Smooth muscle cell (in vitro differentiated cells): ENCODE measurements around the gene BLOC1S2. TPM values are rescaled to one million over a fixed set of nuclear protein-coding genes. Genes with fewer than 3 reads are reported as not detected.

Experiments
- DNase-seq: peaks from one replicate; lab custom pipeline; 2025; ENCODE audit not compliant: unreplicated experiment; lab: John Stamatoyannopoulos, UW
- H2AFZ ChIP-seq: fragments of 200-600 bp; sonication (generic); 2 replicates; pipeline ENCODE4 v1.6.0; 2016; ENCODE audit warnings: antibody characterized with exemption, low read depth, mild to moderate bottlenecking
- H3F3A ChIP-seq: fragments of 200-600 bp; sonication (generic); 2 replicates; pipeline ENCODE4 v1.6.0; 2017; ENCODE audit warnings: antibody characterized with exemption, low read depth
- H3K27ac ChIP-seq: fragments of 200-600 bp; sonication (generic); 2 replicates; pipeline ENCODE4 v1.5.1; 2016; ENCODE audit warnings: low read depth, mild to moderate bottlenecking
- H3K27me3 ChIP-seq: fragments of 200-600 bp; sonication (generic); 2 replicates; pipeline ENCODE4 v1.6.1; 2016; ENCODE audit warnings: low read depth, mild to moderate bottlenecking
- H3K36me3 ChIP-seq: fragments of 200-600 bp; sonication (generic); 2 replicates; pipeline ENCODE4 v1.5.1; 2016; ENCODE audit warnings: low read depth
- H3K4me1 ChIP-seq: fragments of 200-600 bp; sonication (generic); 2 replicates; pipeline ENCODE4 v1.5.1; 2016; ENCODE audit warnings: low read depth
- H3K4me2 ChIP-seq: fragments of 200-600 bp; sonication (generic); 2 replicates; pipeline ENCODE4 v1.6.0; 2016; ENCODE audit warnings: mild to moderate bottlenecking
- H3K4me3 ChIP-seq: fragments of 200-600 bp; sonication (generic); 2 replicates; pipeline ENCODE4 v1.5.1; 2016; ENCODE audit warnings: mild to moderate bottlenecking
- H3K79me2 ChIP-seq: fragments of 200-600 bp; sonication (generic); 2 replicates; pipeline ENCODE4 v1.6.0; 2016; ENCODE audit warnings: low read depth, mild to moderate bottlenecking
- H3K9ac ChIP-seq: fragments of 200-600 bp; sonication (generic); 2 replicates; pipeline ENCODE4 v1.6.0; 2016; ENCODE audit warnings: low read depth
- H3K9me3 ChIP-seq: fragments of 200-600 bp; sonication (generic); replicated peaks from 2 replicates; pipeline ENCODE4 v1.5.1; 2016; ENCODE audit warnings: low read depth
- H4K20me1 ChIP-seq: fragments of 200-600 bp; sonication (generic); 2 replicates; pipeline ENCODE4 v1.6.0; 2016; ENCODE audit warnings: low read depth
- CTCF ChIP-seq: fragments of 200-600 bp; sonication (generic); IDR thresholded peaks from 2 replicates; pipeline ENCODE4 v1.5.1; 2017; ENCODE audit warnings: borderline replicate concordance, mild to moderate bottlenecking, antibody characterized with exemption; ENCODE audit not compliant: insufficient read depth, poor library complexity, severe bottlenecking
- WGBS: methylation state at CpG from one replicate; pipeline ENCODE4 v1.1.7; 2016; ENCODE audit warnings: low lambda C conversion rate; 5-methylcytosine and 5-hydroxymethylcytosine counted together
- polyA plus RNA-seq: library from polyadenylated mRNA; unstranded; fragments of >200 nt; fragmentation: Nextera tagmentation; extraction: Ambion mirVana; gene quantifications from 2 replicates; pipeline ENCODE4 v1.2.1, GENCODE V29; 2016
- total RNA-seq: library from RNA; depleted of rRNA; stranded (reverse); fragments of >200 nt; gene quantifications from 2 replicates; pipeline ENCODE4 v1.2.3, GENCODE V29; 2014

The BLOC1S2 gene
- total and polyA plus RNA-seq, 2 experiments from 2014 or later, result 62.0 to 67.2 TPM

GRCh38 chr10:100327007-100327717 is 40.7 kb upstream of the BLOC1S2 start:
- no peak for TF ChIP-seq CTCF
- H3K4me1 ChIP-seq, result no peaks in the 10 kb centered on the region
- H3F3A ChIP-seq, result no peaks in the 10 kb centered on the region
- no peaks in the 10 kb centered on the region for H3K36me3 ChIP-seq
- peaks cover 67% of the 10 kb centered on the region for H3K27me3 ChIP-seq
- no peak overlapping the region for H2AFZ ChIP-seq
- DNase-seq, result no peak
- no peak overlapping the region for H3K9ac ChIP-seq
- 50% methylated on average over 8 of the region's 8 CpGs for WGBS
- H3K4me3 ChIP-seq, result no peak overlapping the region
- H3K4me2 ChIP-seq, result no peak overlapping the region
- no peaks in the 10 kb centered on the region for H3K79me2 ChIP-seq
- H4K20me1 ChIP-seq, result no peaks in the 10 kb centered on the region
- H3K27ac ChIP-seq, result no peak overlapping the region
- no peaks in the 10 kb centered on the region for H3K9me3 ChIP-seq

GRCh38 chr10:100325158-100325557 is 38.7 kb upstream of the BLOC1S2 start:
- H3K36me3 ChIP-seq, result no peaks in the 10 kb centered on the region
- no peaks in the 10 kb centered on the region for H3K79me2 ChIP-seq
- no peak overlapping the region for H3K27ac ChIP-seq
- no peaks in the 10 kb centered on the region for H3F3A ChIP-seq
- peaks cover 55% of the 10 kb centered on the region for H3K27me3 ChIP-seq
- 51% methylated on average over 7 of the region's 7 CpGs for WGBS
- H3K4me3 ChIP-seq, result no peak overlapping the region
- no peak for DNase-seq
- no peaks in the 10 kb centered on the region for H3K9me3 ChIP-seq
- H2AFZ ChIP-seq, result no peak overlapping the region
- no peak overlapping the region for H3K4me2 ChIP-seq
- no peak overlapping the region for H3K9ac ChIP-seq
- TF ChIP-seq CTCF, result no peak
- no peaks in the 10 kb centered on the region for H3K4me1 ChIP-seq
- H4K20me1 ChIP-seq, result no peaks in the 10 kb centered on the region

DNA sequence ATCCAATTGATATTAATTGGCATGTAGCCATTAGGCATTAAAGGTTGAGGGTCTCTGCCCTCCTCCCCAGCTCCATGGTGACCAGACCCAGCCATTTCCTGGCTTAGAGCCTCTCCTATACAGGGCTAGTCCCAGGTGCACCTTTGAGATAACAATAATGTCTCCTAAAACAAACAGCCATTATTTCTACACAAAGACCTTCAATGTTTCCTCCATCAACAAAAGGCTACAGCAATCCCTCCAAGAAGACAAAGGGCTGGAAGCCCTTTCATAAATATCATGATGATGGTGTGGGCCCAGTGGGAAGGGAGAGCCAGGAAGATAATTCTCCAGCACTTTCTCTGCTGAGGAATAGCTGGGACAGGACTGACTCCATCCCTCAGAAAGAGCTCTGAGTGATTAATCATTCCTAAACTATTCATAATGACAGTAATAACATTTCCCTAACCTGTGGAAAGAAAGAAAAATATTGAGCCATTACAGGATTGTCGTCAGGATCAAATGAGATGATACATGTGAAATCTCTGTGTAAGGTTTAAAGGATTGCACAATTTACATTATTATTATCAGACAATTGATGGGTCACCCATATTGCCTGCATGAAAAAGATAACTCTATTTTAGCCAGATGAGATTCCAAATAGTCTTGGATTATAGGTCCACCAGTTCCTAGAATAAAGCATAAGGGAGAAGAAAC is 33.4 kb upstream of the BLOC1S2 start:
- Histone ChIP-seq H3K27ac (no peak overlapping the region), H3K4me3 (no peak overlapping the region), H3K36me3 (no peaks in the 10 kb centered on the region), H4K20me1 (no peaks in the 10 kb centered on the region), H3K79me2 (no peaks in the 10 kb centered on the region), H3K9ac (no peak overlapping the region), H3K27me3 (peaks cover 37% of the 10 kb centered on the region), H2AFZ (no peak overlapping the region), H3F3A (no peaks in the 10 kb centered on the region), H3K4me1 (no peaks in the 10 kb centered on the region), H3K4me2 (no peak overlapping the region), H3K9me3 (no peaks in the 10 kb centered on the region)
- TF ChIP-seq CTCF, result no peak
- 73% methylated on average over 1 of the region's 1 CpG for WGBS
- DNase-seq, result no peak

DNA sequence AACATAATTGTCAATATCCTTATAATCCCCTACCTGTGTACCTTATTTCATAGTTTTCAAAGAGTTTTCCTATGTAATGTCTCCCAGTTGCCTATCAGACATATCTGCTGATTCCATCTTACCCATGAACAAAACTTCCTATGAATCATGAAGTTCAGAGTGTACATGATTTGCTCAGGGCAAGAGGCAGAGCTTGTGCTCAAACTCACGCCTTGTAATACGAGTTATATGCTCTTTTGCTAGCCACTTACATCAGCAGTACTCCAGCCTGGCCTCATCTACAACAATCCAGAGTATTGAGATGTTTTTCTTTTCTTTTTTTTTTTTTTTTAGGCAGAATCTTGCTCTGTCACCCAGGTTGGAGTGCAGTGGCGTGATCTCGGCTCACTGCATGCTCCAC is 31.7 kb upstream of the BLOC1S2 start:
- H3K36me3 ChIP-seq, result no peaks in the 10 kb centered on the region
- no peak overlapping the region for H3K27ac ChIP-seq
- TF ChIP-seq CTCF, result no peak
- H3K9ac ChIP-seq, result no peak overlapping the region
- peaks cover 34% of the 10 kb centered on the region for H3K27me3 ChIP-seq
- H3K79me2 ChIP-seq, result no peaks in the 10 kb centered on the region
- H3F3A ChIP-seq, result no peaks in the 10 kb centered on the region
- H4K20me1 ChIP-seq, result no peaks in the 10 kb centered on the region
- H3K4me2 ChIP-seq, result no peak overlapping the region
- no peaks in the 10 kb centered on the region for H3K4me1 ChIP-seq
- no peak for DNase-seq
- H3K9me3 ChIP-seq, result no peaks in the 10 kb centered on the region
- WGBS, result 84% methylated on average over 4 of the region's 4 CpGs
- no peak overlapping the region for H2AFZ ChIP-seq
- H3K4me3 ChIP-seq, result no peak overlapping the region
